Thoracic aorta (tissue), 2 donors: ENCODE results near the gene PITX2. TPM values are rescaled to one million over a fixed set of nuclear protein-coding genes. Genes with fewer than 3 reads are reported as not detected.

Experiments
- ATAC-seq: fragments of 150-250 bp; one replicate; pipeline ENCODE4 v1.8.0; 2017; ENCODE audit warnings: low read depth; ENCODE audit not compliant: insufficient number of reproducible peaks, low FRiP score
- DNase-seq: peaks from one replicate; pipeline ENCODE4 v3.0.0-alpha.2; 2020; ENCODE audit warnings: low spot score
- H3K27ac ChIP-seq, 2 donors: fragments of 200-600 bp; sonication (generic); 1 replicate in 1 of 2; 2 replicates in 1 of 2; pipeline ENCODE4 v1.5.1; 2016; ENCODE audit warnings: mild to moderate bottlenecking in 2 of 2, moderate library complexity in 2 of 2
- H3K27me3 ChIP-seq: fragments of 200-600 bp; sonication (generic); replicated peaks from 2 replicates; pipeline ENCODE4 v1.6.0; 2016; ENCODE audit warnings: mild to moderate bottlenecking; ENCODE audit not compliant: insufficient read depth
- H3K36me3 ChIP-seq: fragments of 200-600 bp; sonication (generic); one replicate; pipeline ENCODE4 v1.5.1; 2016
- H3K4me1 ChIP-seq, 2 donors: fragments of 200-600 bp; sonication (generic); 1 replicate in 1 of 2; 2 replicates in 1 of 2; pipeline versions ENCODE4 v1.5.1 to v1.6.0; 2016; ENCODE audit warnings: low read depth in 2 of 2, mild to moderate bottlenecking in 1 of 2; ENCODE audit not compliant: control insufficient read depth in 1 of 2
- H3K4me3 ChIP-seq: fragments of 200-600 bp; sonication (generic); 2 replicates; pipeline ENCODE4 v1.5.1; 2016; ENCODE audit warnings: mild to moderate bottlenecking
- H3K9me3 ChIP-seq: fragments of 200-600 bp; sonication (generic); 2 replicates; pipeline ENCODE4 v1.5.1; 2016
- total RNA-seq, 2 donors: library from RNA; depleted of rRNA; stranded (reverse); fragments of >200 nt; gene quantifications; one replicate each; pipeline versions ENCODE4 v1.1.0 to v1.2.3, GENCODE V29; 2016
- TF ChIP-seq, protein P1 (sequence below): fragments of 200-600 bp; sonication (generic); IDR thresholded peaks from one replicate; pipeline ENCODE4 v1.5.1; 2019; ENCODE audit warnings: antibody characterized with exemption

PITX2 gene
- total RNA-seq, 2 donors from 2014 or later = not detected

DNA sequence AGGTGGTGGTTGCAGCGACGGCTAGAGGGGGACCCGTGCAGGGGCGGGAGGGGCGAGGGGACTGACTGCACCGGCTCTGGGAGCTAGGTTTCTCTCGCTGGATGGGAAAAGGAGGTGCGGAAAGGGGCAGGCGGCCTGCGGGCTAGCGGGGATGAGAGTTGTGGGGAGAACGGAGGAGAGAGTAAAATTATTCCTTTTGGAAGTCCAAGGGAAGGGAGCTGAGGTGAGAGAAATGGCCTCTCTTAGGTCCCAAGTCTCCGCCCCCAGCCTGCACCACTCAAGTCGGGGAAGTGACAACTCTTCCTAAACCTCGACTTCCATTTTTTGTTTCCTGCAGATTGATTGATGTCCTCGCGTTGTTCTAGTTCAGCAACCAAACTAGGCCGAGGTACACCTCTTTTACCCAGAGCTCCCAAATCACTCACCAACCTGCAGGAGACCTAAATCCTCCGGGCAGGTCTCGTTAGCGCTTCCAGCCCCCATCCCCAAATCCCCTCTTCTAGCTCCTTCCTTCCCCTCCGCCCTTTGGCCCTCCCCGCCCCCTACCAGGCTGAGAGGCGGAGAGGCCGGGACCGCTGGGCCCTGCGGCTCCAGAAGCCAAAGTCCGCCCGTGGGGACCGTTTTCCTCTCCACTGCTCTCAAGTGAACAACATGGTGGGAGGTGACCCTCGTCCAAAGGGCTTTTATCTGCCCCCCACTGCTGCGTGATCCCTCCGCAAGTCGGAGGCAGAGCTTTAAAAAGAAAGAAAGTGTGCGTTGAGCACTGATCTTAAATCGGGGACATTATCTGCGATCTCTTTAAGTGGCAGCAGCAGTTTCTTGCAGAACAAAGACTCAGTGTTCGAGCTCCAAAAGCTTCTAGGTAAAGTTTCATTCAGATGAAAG is 7.3 kb downstream of the PITX2 start:
- H3K4me1 ChIP-seq = peaks cover 2 to 10% of the 10 kb centered on the region in 2 donors
- H3K36me3 ChIP-seq = no peaks in the 10 kb centered on the region
- H3K27ac ChIP-seq = no peak overlapping the region
- H3K4me3 ChIP-seq = no peak overlapping the region
- peaks cover 52% of the 10 kb centered on the region for H3K27me3 ChIP-seq
- H3K9me3 ChIP-seq = no peaks in the 10 kb centered on the region
- DNase-seq = no peak
- TF ChIP-seq, protein P1, sequence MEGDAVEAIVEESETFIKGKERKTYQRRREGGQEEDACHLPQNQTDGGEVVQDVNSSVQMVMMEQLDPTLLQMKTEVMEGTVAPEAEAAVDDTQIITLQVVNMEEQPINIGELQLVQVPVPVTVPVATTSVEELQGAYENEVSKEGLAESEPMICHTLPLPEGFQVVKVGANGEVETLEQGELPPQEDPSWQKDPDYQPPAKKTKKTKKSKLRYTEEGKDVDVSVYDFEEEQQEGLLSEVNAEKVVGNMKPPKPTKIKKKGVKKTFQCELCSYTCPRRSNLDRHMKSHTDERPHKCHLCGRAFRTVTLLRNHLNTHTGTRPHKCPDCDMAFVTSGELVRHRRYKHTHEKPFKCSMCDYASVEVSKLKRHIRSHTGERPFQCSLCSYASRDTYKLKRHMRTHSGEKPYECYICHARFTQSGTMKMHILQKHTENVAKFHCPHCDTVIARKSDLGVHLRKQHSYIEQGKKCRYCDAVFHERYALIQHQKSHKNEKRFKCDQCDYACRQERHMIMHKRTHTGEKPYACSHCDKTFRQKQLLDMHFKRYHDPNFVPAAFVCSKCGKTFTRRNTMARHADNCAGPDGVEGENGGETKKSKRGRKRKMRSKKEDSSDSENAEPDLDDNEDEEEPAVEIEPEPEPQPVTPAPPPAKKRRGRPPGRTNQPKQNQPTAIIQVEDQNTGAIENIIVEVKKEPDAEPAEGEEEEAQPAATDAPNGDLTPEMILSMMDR = no peak
- ATAC-seq = no peak

DNA sequence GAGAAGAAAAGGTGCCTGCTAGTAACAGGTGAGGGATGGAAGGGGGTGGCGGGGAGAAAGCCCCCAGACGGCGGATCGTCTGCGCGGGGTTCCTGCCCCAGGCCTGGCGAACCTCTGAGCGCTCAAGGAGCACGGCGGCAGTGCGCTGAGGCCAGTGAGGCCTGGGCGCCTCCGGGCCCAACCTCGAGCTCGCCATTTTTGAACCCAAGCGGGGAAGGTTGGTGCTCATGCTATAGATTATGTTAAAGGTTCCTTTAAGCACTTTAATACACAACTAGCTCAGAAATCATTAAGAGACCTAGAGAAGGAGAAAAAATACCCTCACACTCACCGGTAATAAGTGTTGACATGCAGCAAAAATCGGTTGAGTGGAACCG is 7.9 kb downstream of the PITX2 start:
- TF ChIP-seq, protein P1 = no peak
- H3K27ac ChIP-seq = no peak overlapping the region
- DNase-seq = no peak
- H3K9me3 ChIP-seq = no peaks in the 10 kb centered on the region
- no peak for ATAC-seq
- H3K4me1 ChIP-seq = peaks cover 2 to 10% of the 10 kb centered on the region in 2 donors
- peaks cover 52% of the 10 kb centered on the region for H3K27me3 ChIP-seq
- H3K4me3 ChIP-seq = no peak overlapping the region
- H3K36me3 ChIP-seq = no peaks in the 10 kb centered on the region

DNA sequence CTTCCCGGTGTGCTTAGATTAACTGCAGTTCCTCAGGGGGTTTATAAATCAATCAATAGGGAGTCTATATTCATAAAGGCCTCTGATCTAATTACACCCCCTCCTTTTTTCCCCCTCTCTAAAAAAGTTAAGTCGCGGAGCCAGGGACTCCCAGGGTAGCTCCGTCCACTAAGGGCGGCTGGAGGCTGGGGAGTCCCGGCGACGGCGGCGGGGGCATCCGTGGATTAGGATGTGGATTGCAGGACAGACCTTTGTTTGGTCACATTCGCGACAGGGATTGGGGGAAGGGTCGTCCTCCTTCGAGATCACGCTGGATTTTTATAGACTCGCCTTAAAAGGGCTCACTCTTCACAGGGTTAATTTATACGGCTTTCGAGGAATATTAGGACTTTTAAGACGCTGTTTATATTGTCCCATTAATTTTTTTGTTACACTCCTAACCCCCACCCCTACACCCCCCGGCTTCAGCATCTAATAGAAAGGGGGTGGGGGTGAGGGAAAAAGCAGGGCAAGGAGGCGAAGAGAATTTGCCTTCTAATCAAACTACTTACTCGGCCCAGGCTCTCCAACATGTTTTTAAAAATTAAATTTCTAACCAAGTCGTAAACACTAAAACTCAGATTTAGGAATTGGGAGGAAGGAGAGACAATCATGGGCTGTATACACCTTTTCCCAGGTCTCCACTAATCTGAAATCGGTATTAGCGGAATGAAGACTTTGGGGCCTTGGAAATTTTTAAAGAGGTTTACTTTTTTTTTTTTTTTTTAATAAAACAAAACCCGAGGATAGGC is 8.5 kb downstream of the PITX2 start:
- TF ChIP-seq, protein P1 = no peak

DNA sequence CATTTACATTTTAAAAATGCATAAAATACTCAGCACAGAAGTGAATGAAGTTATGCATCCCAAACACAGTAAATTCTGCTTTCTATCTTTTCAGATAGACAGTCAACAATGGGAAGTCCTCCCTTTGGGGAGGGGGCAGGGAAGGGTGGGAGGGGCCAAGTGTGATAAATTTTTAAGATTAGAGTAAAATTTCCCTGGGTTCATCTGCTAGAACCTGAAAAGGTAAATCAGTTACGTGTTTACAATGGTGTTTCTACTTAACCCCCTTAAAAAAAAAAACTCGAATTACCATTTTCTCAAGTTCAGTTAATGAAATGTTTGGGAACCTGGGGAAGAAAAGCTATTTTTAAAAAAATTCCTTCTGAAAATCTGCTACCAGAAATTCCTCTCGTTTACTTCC is 9.1 kb downstream of the PITX2 start:
- H3K27ac ChIP-seq = no peak overlapping the region
- no peak for DNase-seq
- ATAC-seq = no peak
- peaks cover 52% of the 10 kb centered on the region for H3K27me3 ChIP-seq
- H3K9me3 ChIP-seq = no peaks in the 10 kb centered on the region
- peaks cover 2 to 10% of the 10 kb centered on the region in 2 donors for H3K4me1 ChIP-seq
- no peak overlapping the region for H3K4me3 ChIP-seq
- TF ChIP-seq, protein P1 = no peak
- no peaks in the 10 kb centered on the region for H3K36me3 ChIP-seq

More for the DNA sequence above, 8.5 kb downstream of the PITX2 start:
- Histone ChIP-seq H3K4me3 (no peak overlapping the region), H3K9me3 (no peaks in the 10 kb centered on the region), H3K4me1 (peaks cover 2 to 10% of the 10 kb centered on the region in 2 donors), H3K36me3 (no peaks in the 10 kb centered on the region), H3K27me3 (peaks cover 52% of the 10 kb centered on the region), H3K27ac (no peak overlapping the region)
- DNase-seq = no peak
- ATAC-seq = no peak

DNA sequence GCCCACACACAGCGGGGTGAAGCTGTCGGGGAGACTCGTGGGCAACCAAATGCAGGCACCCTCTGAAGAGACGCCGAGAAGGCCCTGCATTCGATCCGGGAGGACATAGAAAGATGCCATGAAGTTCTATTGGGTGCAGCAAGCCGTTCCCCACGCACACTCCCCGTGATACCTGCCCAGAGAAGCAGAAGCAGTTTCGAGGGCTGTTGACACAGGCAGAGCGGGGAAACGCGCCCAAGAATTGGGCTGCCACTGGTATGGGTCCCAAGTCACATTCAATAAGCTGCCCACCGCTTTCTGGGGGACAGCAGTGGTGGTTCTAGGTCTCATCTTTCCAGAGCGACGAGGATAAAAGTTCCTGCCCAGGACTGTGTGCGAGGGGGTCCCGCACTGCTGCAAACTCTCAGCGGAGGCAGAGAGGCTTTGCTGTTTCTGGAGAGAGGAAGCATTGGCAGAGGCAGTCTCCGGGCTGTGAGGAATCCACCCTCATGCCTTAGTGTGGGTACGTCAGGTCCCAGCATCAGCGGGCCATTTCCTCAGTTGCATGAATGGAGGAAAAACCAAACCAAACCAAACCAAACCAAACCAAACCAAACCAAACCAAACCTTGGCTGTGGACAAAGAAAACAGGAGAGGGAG is 10.1 kb downstream of the PITX2 start:
- H3K4me1 ChIP-seq = peaks cover 2 to 10% of the 10 kb centered on the region in 2 donors
- no peak for ATAC-seq
- H3K27me3 ChIP-seq = peaks cover 46% of the 10 kb centered on the region
- H3K9me3 ChIP-seq = no peaks in the 10 kb centered on the region
- H3K27ac ChIP-seq = no peak overlapping the region
- no peaks in the 10 kb centered on the region for H3K36me3 ChIP-seq
- H3K4me3 ChIP-seq = no peak overlapping the region
- no peak for DNase-seq
- TF ChIP-seq, protein P1 = no peak
